CD1c-positive myeloid dendritic cell (primary cell): ENCODE measurements around the gene LHX1.

ENCODE experiments used
- DNase-seq: peaks from one replicate; pipeline ENCODE4 v3.0.0-alpha.2; 2016; ENCODE audit errors: extremely low spot score

The LHX1 gene

GRCh38 chr17:36972186-36972700 lies 35.0 kb downstream of the LHX1 start:
- no peak for DNase-seq

- DNase-seq = no peak
Measured at GRCh38 chr17:36972905-36973304, 35.6 kb downstream of the LHX1 start.

GRCh38 chr17:36975922-36976515 lies 38.7 kb downstream of the LHX1 start:
- DNase-seq = no peak

- DNase-seq = no peak
Measured at GRCh38 chr17:36977066-36977465, 39.8 kb downstream of the LHX1 start.

GRCh38 chr17:36977568-36977967 lies 40.3 kb downstream of the LHX1 start:
- no peak for DNase-seq

GRCh38 chr17:36978810-36979564 lies 41.7 kb downstream of the LHX1 start:
- no peak for DNase-seq

- no peak for DNase-seq
Measured at GRCh38 chr17:36979565-36979941, 42.3 kb downstream of the LHX1 start.

GRCh38 chr17:36980280-36980761 lies 43.0 kb downstream of the LHX1 start:
- DNase-seq = no peak

- no peak for DNase-seq
Measured at GRCh38 chr17:36983618-36984017, 46.3 kb downstream of the LHX1 start.

- DNase-seq = no peak
Measured at GRCh38 chr17:36989173-36989572, 51.9 kb downstream of the LHX1 start.

GRCh38 chr17:36992701-36993100 lies 55.4 kb downstream of the LHX1 start:
- DNase-seq = no peak

- DNase-seq = no peak
Measured at GRCh38 chr17:36993227-36993626, 56.0 kb downstream of the LHX1 start.
